Adrenal gland (tissue), 5 donors: ENCODE measurements around the gene PDGFD.

Experiments used
- CTCF ChIP-seq, 6 experiments: fragments of 450-650 bp in 4 of 6; fragments of 200-600 bp in 2 of 6; sonication (generic) in 1 of 6; IDR thresholded peaks; 1 replicate in 5 of 6; 2 replicates in 1 of 6; pipeline versions ENCODE4 v1.5.1 to v1.8.0; 2016 to 2021; ENCODE audit warnings: antibody characterized with exemption in 6 of 6, mild to moderate bottlenecking in 2 of 6, moderate library complexity in 1 of 6
- POLR2A ChIP-seq, 2 donors: fragments of 450-650 bp; IDR thresholded peaks; one replicate each; pipeline ENCODE4 v1.6.1; 2017; ENCODE audit warnings: antibody characterized with exemption in 2 of 2, mild to moderate bottlenecking in 2 of 2, moderate library complexity in 1 of 2
- donor health status: DM: no; HTN: no; CAD: no.

GRCh38 chr11:104183593-104183992, 19.6 kb upstream of the PDGFD start:
- no peak for TF ChIP-seq POLR2A (IDR thresholded peaks at IDR 0.05)
- TF ChIP-seq CTCF (IDR thresholded peaks at IDR 0.05): no peak
